ENCODE results near the gene TUBB6.

TUBB6 gene

GRCh38 chr18:12340945-12341660 is 33.1 kb downstream of the TUBB6 start:
- Histone ChIP-seq H3K27me3 (replicated peaks; ENCODE audit: control insufficient read depth, insufficient read depth, low read length) (no peaks in the 10 kb centered on the region), H3K36me3 (ENCODE audit: control insufficient read depth, insufficient read depth, low read length) (peaks cover 23% of the 10 kb centered on the region), H3K4me3 (replicated peaks; ENCODE audit: low read depth, low read length) (no peak overlapping the region)
- TF ChIP-seq CTCF (IDR thresholded peaks at IDR 0.05; ENCODE audit: insufficient read depth, low read length, poor library complexity, severe bottlenecking), result no peak
- DNase-seq (ENCODE audit: extremely low read depth, insufficient read length), result no peak

GRCh38 chr18:12342661-12343060 is 34.6 kb downstream of the TUBB6 start:
- no peak for DNase-seq (ENCODE audit: extremely low read depth, insufficient read length)
- Histone ChIP-seq H3K27me3 (replicated peaks; ENCODE audit: control insufficient read depth, insufficient read depth, low read length) (no peaks in the 10 kb centered on the region), H3K4me3 (replicated peaks; ENCODE audit: low read depth, low read length) (no peak overlapping the region), H3K36me3 (ENCODE audit: control insufficient read depth, insufficient read depth, low read length) (peaks cover 29% of the 10 kb centered on the region)
- TF ChIP-seq CTCF (IDR thresholded peaks at IDR 0.05; ENCODE audit: insufficient read depth, low read length, poor library complexity, severe bottlenecking), result no peak

GRCh38 chr18:12345491-12346239 is 37.6 kb downstream of the TUBB6 start:
- no peaks in the 10 kb centered on the region for H3K27me3 ChIP-seq (replicated peaks; ENCODE audit: control insufficient read depth, insufficient read depth, low read length)
- H3K4me3 ChIP-seq (replicated peaks; ENCODE audit: low read depth, low read length), result no peak overlapping the region
- no peak for TF ChIP-seq CTCF (IDR thresholded peaks at IDR 0.05; ENCODE audit: insufficient read depth, low read length, poor library complexity, severe bottlenecking)
- no peak for DNase-seq (ENCODE audit: extremely low read depth, insufficient read length)
- H3K36me3 ChIP-seq (ENCODE audit: control insufficient read depth, insufficient read depth, low read length), result peaks cover 34% of the 10 kb centered on the region

- no peak for TF ChIP-seq CTCF (IDR thresholded peaks at IDR 0.05; ENCODE audit: insufficient read depth, low read length, poor library complexity, severe bottlenecking)
- no peaks in the 10 kb centered on the region for H3K27me3 ChIP-seq (replicated peaks; ENCODE audit: control insufficient read depth, insufficient read depth, low read length)
These were observed 38.2 kb downstream of the TUBB6 start for GRCh38 chr18:12346240-12346565.

GRCh38 chr18:12347895-12348294 is 39.9 kb downstream of the TUBB6 start:
- Histone ChIP-seq H3K36me3 (ENCODE audit: control insufficient read depth, insufficient read depth, low read length) (peaks cover 36% of the 10 kb centered on the region), H3K27me3 (replicated peaks; ENCODE audit: control insufficient read depth, insufficient read depth, low read length) (no peaks in the 10 kb centered on the region), H3K4me3 (replicated peaks; ENCODE audit: low read depth, low read length) (no peak overlapping the region)
- no peak for DNase-seq (ENCODE audit: extremely low read depth, insufficient read length)
- no peak for TF ChIP-seq CTCF (IDR thresholded peaks at IDR 0.05; ENCODE audit: insufficient read depth, low read length, poor library complexity, severe bottlenecking)

More at GRCh38 chr18:12346240-12346565, 38.2 kb downstream of the TUBB6 start:
- H3K36me3 ChIP-seq (ENCODE audit: control insufficient read depth, insufficient read depth, low read length), result peaks cover 34% of the 10 kb centered on the region
- H3K4me3 ChIP-seq (replicated peaks; ENCODE audit: low read depth, low read length), result no peak overlapping the region
- DNase-seq (ENCODE audit: extremely low read depth, insufficient read length), result no peak
